NT2/D1 (cell line): ENCODE measurements around the gene GPR137C.

Experiments used
- SUZ12 ChIP-seq: IDR thresholded peaks from 2 replicates; pipeline ENCODE4 v1.6.1; 2011; ENCODE audit not compliant: insufficient read length, insufficient read depth; ENCODE audit errors: extremely low read depth
- YY1 ChIP-seq: IDR thresholded peaks from 2 replicates; pipeline ENCODE4 v1.6.1; 2011; ENCODE audit not compliant: insufficient read length, insufficient read depth
- ZNF274 ChIP-seq: IDR thresholded peaks from 2 replicates; pipeline ENCODE4 v1.6.1; 2011; ENCODE audit warnings: mild to moderate bottlenecking, low read depth, low read length

GRCh38 chr14:52610187-52610586, 57.6 kb downstream of the GPR137C start:
- no peak for TF ChIP-seq SUZ12
- no peak for TF ChIP-seq ZNF274
- TF ChIP-seq YY1, result no peak
